Astrocyte of the cerebellum (primary cell): ENCODE results near the gene INTS15.
A peak's percentile ranks its signal among the peaks of the same experiment; 100 is the strongest.

Source experiments
- DNase-seq: peaks from one replicate; pipeline ENCODE4 v3.0.0-alpha.2; 2011; ENCODE audit warnings: low read depth
- H3K4me3 ChIP-seq: 2 replicates; pipeline ENCODE4 v1.5.1; 2011; ENCODE audit warnings: mild to moderate bottlenecking, low read depth, low read length, moderate library complexity
- in situ Hi-C: cut with HindIII; loops from 2 replicates; pipeline ENCODE4 v1.10.0; 2017; ENCODE audit warnings: low sequenced_read_pairs
- TF ChIP-seq, protein P1 (sequence below): IDR thresholded peaks from 2 replicates; pipeline ENCODE4 v1.5.1; 2012; ENCODE audit warnings: low read length, low read depth, moderate library complexity, mild to moderate bottlenecking; ENCODE audit errors: missing control alignments

The INTS15 gene

DNA sequence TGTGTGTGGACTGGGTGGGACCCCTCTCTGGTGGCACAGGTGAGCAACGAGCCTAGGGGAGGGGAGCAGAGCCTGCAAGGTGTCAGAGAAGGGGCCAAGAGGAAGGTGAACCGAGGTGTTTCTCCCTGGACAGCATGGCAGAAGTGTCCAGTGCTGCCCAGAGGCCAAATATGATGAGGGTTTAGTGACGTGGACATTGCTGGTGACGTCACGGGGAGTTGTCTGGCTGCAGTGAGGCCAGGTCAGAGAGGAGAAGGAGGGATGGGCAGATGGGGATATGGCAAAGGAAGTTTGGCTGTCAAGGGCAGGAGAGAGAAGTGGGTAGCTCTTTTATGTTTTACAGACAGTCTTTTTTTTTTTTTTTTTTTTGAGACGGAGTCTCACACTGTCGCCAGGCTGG, 23.0 kb downstream of the INTS15 start:
- DNase-seq, result no peak
- in situ Hi-C loops, result no loop called here
- TF ChIP-seq, protein P1, sequence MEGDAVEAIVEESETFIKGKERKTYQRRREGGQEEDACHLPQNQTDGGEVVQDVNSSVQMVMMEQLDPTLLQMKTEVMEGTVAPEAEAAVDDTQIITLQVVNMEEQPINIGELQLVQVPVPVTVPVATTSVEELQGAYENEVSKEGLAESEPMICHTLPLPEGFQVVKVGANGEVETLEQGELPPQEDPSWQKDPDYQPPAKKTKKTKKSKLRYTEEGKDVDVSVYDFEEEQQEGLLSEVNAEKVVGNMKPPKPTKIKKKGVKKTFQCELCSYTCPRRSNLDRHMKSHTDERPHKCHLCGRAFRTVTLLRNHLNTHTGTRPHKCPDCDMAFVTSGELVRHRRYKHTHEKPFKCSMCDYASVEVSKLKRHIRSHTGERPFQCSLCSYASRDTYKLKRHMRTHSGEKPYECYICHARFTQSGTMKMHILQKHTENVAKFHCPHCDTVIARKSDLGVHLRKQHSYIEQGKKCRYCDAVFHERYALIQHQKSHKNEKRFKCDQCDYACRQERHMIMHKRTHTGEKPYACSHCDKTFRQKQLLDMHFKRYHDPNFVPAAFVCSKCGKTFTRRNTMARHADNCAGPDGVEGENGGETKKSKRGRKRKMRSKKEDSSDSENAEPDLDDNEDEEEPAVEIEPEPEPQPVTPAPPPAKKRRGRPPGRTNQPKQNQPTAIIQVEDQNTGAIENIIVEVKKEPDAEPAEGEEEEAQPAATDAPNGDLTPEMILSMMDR, result no peak
- H3K4me3 ChIP-seq, result no peak overlapping the region

DNA sequence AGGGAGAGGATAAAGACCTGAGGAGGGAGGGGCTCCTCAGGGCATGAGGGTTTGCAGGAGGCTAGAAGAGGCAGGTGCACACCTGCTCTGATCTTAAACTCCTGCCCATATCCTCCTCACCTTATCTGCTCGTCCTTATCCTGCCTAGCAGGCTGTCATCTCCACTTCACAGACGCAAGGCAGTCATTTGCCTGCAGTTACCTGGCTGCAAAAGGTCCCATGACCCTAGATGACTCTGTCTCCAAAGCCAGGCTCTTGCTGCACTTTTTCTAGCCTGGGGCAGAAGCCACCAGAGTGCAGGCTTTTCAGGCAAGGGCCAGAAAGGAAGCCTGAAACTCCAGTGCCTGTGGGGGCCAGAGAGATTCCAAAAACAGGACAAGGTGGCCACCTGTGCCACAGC, 23.9 kb downstream of the INTS15 start:
- TF ChIP-seq, protein P1, result no peak
- no peak overlapping the region for H3K4me3 ChIP-seq
- in situ Hi-C loops, result no loop called here
- DNase-seq, result no peak

DNA sequence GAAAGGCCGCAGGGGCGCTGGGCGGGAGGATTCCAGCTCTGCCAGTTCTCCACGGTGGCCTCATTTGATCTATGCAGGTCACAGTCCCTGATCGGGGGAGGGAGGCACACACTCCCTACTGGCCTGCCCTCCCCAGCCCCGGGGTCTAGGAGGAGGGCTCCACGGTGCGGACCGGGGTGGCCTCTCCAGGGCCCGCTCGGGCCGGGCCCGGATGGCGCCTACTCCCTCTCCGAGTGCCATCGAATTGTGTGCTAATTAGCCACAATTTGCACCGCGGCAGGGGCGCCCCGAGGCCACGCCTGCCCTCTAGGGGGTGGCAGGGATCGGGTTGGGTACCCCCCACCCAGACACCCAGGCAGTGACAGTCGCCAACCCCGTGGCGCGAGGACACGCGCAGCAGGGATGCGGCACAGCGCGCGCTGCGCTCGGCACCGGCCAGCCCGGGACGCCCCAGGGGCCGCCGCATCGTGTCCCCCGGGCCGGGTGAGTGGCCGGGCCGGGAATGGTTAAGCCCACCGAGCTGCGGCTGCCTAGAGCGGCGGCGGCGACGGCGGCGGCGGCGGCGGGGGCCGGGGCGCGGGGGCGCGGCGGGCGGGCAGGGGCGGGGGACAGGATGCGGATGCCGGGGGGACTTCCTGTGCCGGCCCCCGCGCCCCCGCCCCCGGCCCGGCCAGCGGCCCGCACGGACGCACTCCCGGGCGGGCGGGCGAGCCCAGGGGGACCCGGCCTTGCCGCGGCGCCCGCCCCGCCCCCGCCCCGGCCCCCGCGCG, 25.3 kb downstream of the INTS15 start, which contains the start of gene ZNF853:
TSS of gene ZNF853 (plus strand) at position 658 of the 770 bp plus-strand sequence. CDS start 565 bp downstream, outside the sequence.
- in situ Hi-C loops, result no loop called here
- peak within 1 kb of the TSS; percentile 53 for H3K4me3 ChIP-seq
- no peak for DNase-seq
- TF ChIP-seq, protein P1, result no peak

DNA sequence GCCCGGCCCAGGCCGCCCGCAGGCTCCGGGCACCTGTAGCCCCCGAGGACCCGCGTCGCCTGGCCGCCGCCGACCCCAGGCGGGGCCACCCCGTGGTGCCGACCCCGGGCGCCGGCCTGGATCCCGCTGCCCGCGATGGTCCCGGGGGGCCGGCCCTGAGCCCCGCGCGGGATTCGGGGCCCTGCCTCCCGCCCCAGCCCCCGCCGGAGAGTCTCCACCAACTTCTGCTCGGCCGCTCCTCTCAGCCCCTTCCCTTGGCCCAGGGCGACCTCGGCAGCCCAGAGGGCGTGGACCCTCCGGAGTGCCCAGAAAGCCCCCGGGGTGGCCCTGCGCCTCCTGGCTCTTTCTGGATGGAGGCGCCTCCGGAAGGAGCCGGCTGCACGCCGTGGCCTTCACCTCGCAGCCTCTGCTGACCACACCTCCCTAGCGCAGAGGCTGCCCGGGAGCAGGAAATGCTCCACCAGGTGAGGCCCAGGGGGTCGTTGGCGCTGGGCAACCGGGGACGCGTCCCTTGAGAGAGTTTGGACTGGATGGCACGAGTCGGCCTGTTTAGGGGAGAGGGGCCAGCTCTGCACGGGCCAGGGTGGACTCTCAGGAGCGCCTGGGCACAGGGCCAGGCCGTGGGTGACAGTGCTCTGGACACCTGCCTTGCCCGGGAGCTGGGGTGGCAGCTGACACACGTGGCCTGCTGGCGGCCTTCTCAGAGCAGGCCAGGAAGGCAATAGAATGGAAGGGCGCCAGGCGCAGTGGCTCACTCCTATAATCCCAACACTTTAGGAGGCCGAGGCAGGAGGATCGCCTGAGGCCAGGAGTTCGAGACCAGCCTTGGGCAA, 26.1 kb downstream of the INTS15 start:
- TF ChIP-seq, protein P1, result no peak
- in situ Hi-C loops, result no loop called here
- H3K4me3 ChIP-seq, result peak overlapping the region; percentile 53
- no peak for DNase-seq

DNA sequence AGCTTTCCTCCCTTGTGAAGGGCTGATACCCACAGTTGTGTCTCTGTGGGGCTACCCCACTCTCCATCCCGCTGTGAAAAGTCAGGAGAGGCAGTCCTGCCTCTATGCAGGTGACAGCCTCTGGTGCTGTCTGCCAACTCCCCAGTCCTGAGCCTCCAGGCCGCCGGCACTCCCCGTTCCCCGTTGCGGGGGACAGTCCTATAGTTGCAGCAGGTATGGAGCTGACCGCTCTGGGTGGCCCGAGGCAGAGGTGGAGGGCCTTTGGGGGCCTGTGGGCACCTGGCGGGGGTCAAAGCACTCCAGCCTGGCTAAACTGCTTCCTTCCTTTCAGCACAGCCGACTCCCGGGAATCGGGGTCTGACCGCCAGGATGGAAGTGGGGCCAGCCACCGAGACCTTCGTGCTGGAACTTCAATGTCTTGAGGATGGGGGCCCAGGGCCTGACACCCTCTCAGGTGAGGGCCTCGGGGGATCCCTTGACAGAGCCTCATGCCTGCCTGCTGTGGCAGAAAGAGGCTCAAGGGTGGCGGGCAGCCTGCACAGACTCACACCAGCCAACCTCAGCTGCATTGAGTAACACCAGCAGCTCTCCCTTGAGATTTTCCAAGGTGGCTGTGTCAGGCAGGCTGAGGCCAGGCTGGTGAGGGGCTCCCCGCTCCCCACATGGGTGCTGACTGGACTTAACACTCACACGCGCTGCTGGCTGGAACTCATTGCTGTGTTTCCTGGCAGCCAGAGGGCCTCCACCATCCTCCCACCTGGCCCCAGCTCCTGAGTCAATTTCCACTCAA, 27.2 kb downstream of the INTS15 start:
- H3K4me3 ChIP-seq, result no peak overlapping the region
- DNase-seq, result no peak
- TF ChIP-seq, protein P1, result no peak
- in situ Hi-C loops, result no loop called here

DNA sequence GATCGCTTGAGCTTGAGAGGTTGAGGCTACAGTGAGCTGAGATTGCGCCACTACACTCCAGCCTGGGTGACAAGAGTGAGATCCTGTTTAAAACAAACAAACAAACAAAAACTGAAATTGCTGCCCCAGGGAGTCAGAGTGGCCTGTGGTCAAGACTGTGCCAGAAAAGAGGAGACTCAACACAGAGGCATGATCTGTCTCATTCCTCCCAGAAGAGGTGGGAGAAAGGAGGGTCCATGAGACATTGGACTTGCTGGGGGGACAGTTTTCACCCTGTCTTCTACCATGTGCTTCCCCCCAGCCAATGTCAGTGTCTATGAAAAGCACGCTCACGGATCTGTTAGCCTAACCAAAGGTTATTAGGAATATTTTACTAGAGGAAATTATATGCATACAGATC, 28.8 kb downstream of the INTS15 start:
- in situ Hi-C loops, result no loop called here
- no peak overlapping the region for H3K4me3 ChIP-seq
- TF ChIP-seq, protein P1, result no peak
- no peak for DNase-seq
